ENCODE measurements around the gene MPDZ.

DNA sequence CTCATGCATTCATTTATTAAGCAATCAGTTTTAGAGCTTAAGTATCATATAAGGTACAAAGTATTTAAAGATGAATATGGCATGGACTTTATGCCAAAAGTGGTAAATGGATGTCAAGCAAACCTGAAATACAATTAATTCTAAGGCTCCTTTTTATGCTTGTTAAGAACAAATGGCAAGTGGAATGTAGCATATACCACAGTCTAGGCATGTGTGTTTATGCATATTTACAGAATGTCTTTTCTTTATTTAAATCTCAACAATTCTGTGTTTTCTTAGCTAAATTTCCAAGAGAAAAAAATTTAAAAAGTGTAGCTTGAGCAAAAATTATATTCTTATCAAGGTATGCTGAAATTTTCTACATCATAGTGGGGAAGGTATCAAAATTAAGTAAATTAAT lies 39.8 kb downstream of the MPDZ start:
- TF ChIP-seq CTCF (IDR thresholded peaks at IDR 0.05) (no peak), POLR2A (IDR thresholded peaks at IDR 0.05) (no peak)
